HepG2 (cell line): ENCODE measurements around the gene SNED1. TPM values are rescaled to one million over a fixed set of nuclear protein-coding genes. Genes with fewer than 3 reads are reported as not detected.

Experiments used
- ARID3A ChIP-seq: IDR thresholded peaks from 2 replicates; pipeline ENCODE4 v1.6.1; 2012; ENCODE audit warnings: low read depth, low read length, improper control_type of control experiment
- DRAP1 ChIP-seq: IDR thresholded peaks from 2 replicates; pipeline ENCODE4 v1.6.1; 2016; ENCODE audit warnings: missing genetic modification reagents, missing compliant biosample characterization
- ETV5 ChIP-seq: IDR thresholded peaks from 2 replicates; pipeline ENCODE4 v1.6.1; 2018; ENCODE audit warnings: missing biosample characterization, missing genetic modification reagents, inconsistent platforms, borderline replicate concordance
- FOXA3 ChIP-seq: IDR thresholded peaks from 2 replicates; pipeline ENCODE4 v1.6.1; 2016; ENCODE audit warnings: missing genetic modification reagents, missing compliant biosample characterization
- GATAD2A ChIP-seq: IDR thresholded peaks from 2 replicates; pipeline ENCODE4 v1.6.1; 2016
- HDAC1 ChIP-seq: sonication (generic); formaldehyde crosslinking; IDR thresholded peaks from 2 replicates; pipeline ENCODE4 v1.5.1; 2020; ENCODE audit warnings: mild to moderate bottlenecking, missing genetic modification reagents
- NR2F2 ChIP-seq: IDR thresholded peaks from 2 replicates; pipeline ENCODE4 v1.6.1; 2012; ENCODE audit warnings: low read depth, inconsistent platforms, borderline replicate concordance
- SALL1 ChIP-seq: sonication (generic); formaldehyde crosslinking; IDR thresholded peaks from 2 replicates; pipeline ENCODE4 v1.8.0; 2022; ENCODE audit warnings: mild to moderate bottlenecking, missing genetic modification reagents
- SNAPC2 ChIP-seq: sonication (generic); formaldehyde crosslinking; IDR thresholded peaks from 2 replicates; pipeline ENCODE4 v1.8.1; 2022; ENCODE audit warnings: mild to moderate bottlenecking, missing genetic modification reagents
- TCF7 ChIP-seq: sonication (generic); IDR thresholded peaks from 2 replicates; pipeline ENCODE4 v1.6.1; 2016; ENCODE audit warnings: antibody characterized with exemption, low read depth
- TEAD3 ChIP-seq: optimal IDR thresholded peaks from 2 replicates; pipeline ENCODE3; 2016; ENCODE audit warnings: borderline replicate concordance
- ZBTB33 ChIP-seq: sonication (generic); formaldehyde crosslinking; IDR thresholded peaks from 2 replicates; pipeline ENCODE4 v1.4.0; 2020; ENCODE audit warnings: missing genetic modification reagents
- ZNF616 ChIP-seq: sonication (generic); formaldehyde crosslinking; IDR thresholded peaks from 2 replicates; pipeline ENCODE4 v1.5.0; 2020; ENCODE audit warnings: low read depth, mild to moderate bottlenecking, missing genetic modification reagents
- ZNF781 ChIP-seq: sonication (generic); formaldehyde crosslinking; IDR thresholded peaks from 2 replicates; pipeline ENCODE4 v1.5.1; 2020; ENCODE audit warnings: borderline replicate concordance, mild to moderate bottlenecking, missing genetic modification reagents; ENCODE audit errors: not compliant biosample characterization
- ZNF788 ChIP-seq: sonication (generic); formaldehyde crosslinking; IDR thresholded peaks from 2 replicates; pipeline ENCODE4 v1.5.0; 2020; ENCODE audit warnings: mild to moderate bottlenecking, missing genetic modification reagents, borderline replicate concordance
- polyA plus RNA-seq, 8 experiments: library from polyadenylated mRNA; depleted of rRNA in 3 of 8; stranded (reverse) in 7 of 8; unstranded in 1 of 8; fragments of >200 nt; fragmentation: Illumina TruSeq in 4 of 8; extraction: Trizol in 4 of 8; gene quantifications; 2 replicates each; pipeline versions ENCODE4 v1.2.1 to v1.2.3, GENCODE V29; 2011 to 2016; ENCODE audit warnings: low read depth in 4 of 8, missing spikeins in 1 of 8, mixed read lengths in 1 of 8; ENCODE audit not compliant: insufficient read depth in 1 of 8
- total RNA-seq, 5 experiments: library from RNA; depleted of rRNA; stranded (reverse); fragments of >200 nt; fragmentation: Illumina TruSeq; extraction: Trizol; gene quantifications; 2 replicates each; pipeline ENCODE4 v1.2.3, GENCODE V29; 2016; ENCODE audit warnings: low read depth in 1 of 5
- TF ChIP-seq, protein P1 (sequence below): sonication (generic); formaldehyde crosslinking; conservative IDR thresholded peaks from 2 replicates; pipeline ENCODE4 v1.4.0; 2020; ENCODE audit warnings: missing genetic modification reagents
- TF ChIP-seq, protein P2 (sequence below): IDR thresholded peaks from 2 replicates; pipeline ENCODE4 v1.6.1; 2012; ENCODE audit warnings: inconsistent platforms

SNED1 gene
- total and polyA plus RNA-seq, 2 of the 13 experiments (the other 11 are each of a cell fraction or from before 2014, with no cell fraction given) = 0.15 to 0.65 TPM

DNA sequence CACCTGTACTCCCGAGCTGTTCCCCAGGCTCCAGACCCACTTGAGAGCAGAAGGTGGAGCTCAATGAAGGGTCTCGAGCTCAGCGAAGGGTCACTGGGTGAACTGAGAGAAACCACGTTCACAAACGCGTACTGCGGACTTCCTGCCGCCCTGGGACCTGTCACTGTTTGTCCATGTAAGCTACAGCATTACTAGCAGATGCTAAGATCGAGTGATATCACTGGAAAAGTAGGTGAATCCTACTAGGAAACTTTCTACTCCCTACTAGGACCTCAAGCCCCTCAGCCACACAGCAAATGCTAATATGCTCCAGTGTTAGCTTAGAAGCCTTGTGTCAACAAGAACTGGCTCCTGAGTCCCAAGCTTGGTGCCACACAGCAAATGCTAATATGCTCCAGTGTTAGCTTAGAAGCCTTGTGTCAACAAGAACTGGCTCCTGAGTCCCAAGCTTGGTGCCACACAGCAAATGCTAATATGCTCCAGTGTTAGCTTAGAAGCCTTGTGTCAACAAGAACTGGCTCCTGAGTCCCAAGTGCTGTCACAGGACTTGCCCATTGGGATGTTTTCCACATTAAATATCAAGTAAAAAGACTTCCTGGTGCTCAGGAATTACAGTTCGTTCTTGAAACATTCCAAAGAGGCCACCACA, 94.8 kb downstream of the SNED1 start (continued):
- TF ChIP-seq ZBTB33 (peak; percentile 63; the same call in 1 of the 2 replicates), ZNF788 (CRISPR knock-in tag) (peak; percentile 83; the same call in 1 of the 2 replicates), TCF7 (peak; percentile 63; the same call in 1 of the 2 replicates), SALL1 (CRISPR knock-in tag) (peak; percentile 90), DRAP1 (CRISPR knock-in tag) (0 out of 2 replicates have a peak, but pooled peaks have one; percentile 21), FOXA3 (CRISPR knock-in tag) (peak; percentile 100), HDAC1 (peak; percentile 93), SNAPC2 (CRISPR knock-in tag) (peak; percentile 81; the same call in 1 of the 2 replicates), ARID3A (0 out of 2 replicates have a peak, but pooled peaks have one; percentile 45), NR2F2 (peak; percentile 79), GATAD2A (peak; percentile 93), TEAD3 (peak; percentile 85), ZNF781 (CRISPR knock-in tag) (peak; percentile 11), ZNF616 (CRISPR knock-in tag) (0 out of 2 replicates have a peak, but pooled peaks have one; percentile 59), ETV5 (peak; percentile 78)
- TF ChIP-seq, protein P1, sequence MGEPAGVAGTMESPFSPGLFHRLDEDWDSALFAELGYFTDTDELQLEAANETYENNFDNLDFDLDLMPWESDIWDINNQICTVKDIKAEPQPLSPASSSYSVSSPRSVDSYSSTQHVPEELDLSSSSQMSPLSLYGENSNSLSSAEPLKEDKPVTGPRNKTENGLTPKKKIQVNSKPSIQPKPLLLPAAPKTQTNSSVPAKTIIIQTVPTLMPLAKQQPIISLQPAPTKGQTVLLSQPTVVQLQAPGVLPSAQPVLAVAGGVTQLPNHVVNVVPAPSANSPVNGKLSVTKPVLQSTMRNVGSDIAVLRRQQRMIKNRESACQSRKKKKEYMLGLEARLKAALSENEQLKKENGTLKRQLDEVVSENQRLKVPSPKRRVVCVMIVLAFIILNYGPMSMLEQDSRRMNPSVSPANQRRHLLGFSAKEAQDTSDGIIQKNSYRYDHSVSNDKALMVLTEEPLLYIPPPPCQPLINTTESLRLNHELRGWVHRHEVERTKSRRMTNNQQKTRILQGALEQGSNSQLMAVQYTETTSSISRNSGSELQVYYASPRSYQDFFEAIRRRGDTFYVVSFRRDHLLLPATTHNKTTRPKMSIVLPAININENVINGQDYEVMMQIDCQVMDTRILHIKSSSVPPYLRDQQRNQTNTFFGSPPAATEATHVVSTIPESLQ (CRISPR knock-in tag) = 0 out of 2 replicates have a peak, but pooled peaks have one; percentile 53
- TF ChIP-seq, protein P2, sequence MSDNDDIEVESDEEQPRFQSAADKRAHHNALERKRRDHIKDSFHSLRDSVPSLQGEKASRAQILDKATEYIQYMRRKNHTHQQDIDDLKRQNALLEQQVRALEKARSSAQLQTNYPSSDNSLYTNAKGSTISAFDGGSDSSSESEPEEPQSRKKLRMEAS = peak; percentile 49; the same call in 1 of the 2 replicates
